Measurements from ENCODE around the gene ATL3.
"Not testable (repeated sequence)": the region's sequence is repeated elsewhere in the genome, so short reads cannot be mapped to it uniquely, and the experiment has no call there.

ATL3 gene

GRCh38 chr11:63680834-63681320 lies 9.7 kb upstream of the ATL3 start:
- DNase-seq = no peak

DNA sequence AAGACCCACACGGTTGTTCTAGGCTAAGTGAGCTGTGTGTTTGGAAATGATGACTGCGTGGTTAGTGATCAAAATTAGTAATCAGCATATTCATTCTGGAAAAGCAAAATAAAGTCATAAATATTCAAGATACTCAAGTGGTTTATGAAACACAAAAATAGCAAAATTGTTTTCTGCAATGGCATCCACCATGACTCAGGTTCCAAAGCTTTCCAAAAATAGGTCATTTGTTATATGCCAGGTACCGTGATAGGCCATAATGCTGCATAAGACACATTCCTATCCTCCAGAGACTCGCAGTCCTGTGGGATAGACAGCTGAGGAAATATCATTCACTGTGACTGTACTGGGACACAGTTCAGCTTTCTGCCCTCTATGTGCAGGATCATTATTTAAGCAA lies 2.4 kb upstream of the ATL3 start:
- no peak for DNase-seq

- no peak for DNase-seq
Observed at GRCh38 chr11:63672936-63673539, 1.9 kb upstream of the ATL3 start.

GRCh38 chr11:63672156-63672463 lies 934 bp upstream of the ATL3 start:
- DNase-seq = no peak

DNA sequence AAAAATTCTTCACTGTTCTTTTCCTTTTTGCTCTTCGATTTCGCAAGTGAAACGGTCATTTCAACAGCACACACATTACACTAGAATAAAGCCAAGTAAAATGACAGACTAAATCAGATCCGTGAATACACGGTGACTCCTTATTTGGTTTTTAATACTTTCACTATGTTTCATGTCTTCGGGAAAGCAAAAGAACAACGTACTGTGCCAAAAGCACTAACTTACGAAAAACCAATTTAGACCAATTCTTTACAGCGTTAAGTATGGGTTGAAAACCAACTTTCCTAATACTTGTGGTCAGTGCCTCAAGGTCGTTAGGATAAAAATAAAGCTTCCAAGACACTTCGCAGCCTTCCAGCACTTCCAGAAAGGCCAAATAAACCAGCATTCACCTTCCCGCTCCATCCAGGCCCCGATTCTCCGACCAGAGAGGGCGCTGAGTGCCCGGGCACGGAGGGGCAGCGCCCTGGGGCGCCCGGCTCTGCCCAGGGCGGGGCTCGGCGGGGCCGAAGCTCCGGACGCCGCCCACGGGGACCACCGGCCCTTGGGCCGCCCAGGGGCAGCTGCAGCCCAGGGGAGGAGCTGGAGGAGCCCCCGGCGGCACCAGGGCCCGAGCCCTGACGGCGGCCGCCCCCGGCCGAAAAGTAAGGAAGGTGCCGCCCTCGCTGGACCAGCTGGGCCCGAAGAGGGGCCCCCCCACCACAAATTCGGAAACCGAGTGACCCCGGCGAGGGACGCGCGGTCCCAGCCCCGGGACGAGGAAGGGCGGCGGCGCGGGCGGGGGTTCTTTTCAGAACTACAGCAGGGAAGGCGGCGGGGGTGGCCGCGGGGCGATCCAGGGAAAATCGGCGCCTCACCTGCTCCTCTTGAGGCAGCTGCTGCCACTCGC lies 499 bp downstream of the ATL3 start:
- no peak for DNase-seq

- no peak for DNase-seq
Observed at GRCh38 chr11:63670096-63670432, 1.1 kb downstream of the ATL3 start.

GRCh38 chr11:63667995-63668795 lies 3.0 kb downstream of the ATL3 start:
- DNase-seq = no peak

DNA sequence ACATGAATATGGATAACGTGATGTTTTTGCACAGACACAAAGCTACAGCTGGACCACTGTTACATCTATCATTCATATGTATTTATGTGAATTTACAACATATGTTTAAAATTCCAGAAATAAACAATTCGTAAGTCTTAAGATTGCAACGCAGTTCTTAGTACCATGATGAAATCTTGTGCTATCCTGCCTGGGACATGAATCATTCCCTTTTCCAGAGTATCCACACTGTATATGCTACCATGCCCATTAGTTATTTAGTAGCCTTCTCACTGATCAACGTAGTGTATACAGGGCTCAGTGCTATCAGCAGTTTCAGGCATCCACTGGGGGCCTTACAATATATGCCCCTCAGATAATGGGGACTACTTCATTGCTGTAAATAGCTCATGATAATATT lies 4.3 kb downstream of the ATL3 start:
- DNase-seq = no peak

DNA sequence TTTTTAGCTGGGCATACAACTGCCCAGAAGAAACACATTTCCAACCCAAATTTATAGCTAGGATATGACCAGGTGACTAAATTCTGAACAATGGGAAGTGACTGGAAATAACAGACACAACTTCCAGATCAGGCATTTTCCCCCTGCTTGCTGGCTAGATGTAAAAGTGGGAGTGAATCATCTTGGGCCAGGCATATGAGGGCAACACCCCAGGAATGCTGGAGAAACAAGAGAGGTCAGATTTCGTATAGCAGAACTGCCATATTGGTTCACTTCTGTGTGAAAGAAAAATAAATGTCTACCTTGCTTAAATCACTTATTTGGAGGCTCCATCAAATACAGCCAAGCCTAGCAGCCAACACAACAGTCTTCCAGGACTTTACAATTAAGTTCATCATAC lies 7.4 kb downstream of the ATL3 start:
- no peak for DNase-seq

DNA sequence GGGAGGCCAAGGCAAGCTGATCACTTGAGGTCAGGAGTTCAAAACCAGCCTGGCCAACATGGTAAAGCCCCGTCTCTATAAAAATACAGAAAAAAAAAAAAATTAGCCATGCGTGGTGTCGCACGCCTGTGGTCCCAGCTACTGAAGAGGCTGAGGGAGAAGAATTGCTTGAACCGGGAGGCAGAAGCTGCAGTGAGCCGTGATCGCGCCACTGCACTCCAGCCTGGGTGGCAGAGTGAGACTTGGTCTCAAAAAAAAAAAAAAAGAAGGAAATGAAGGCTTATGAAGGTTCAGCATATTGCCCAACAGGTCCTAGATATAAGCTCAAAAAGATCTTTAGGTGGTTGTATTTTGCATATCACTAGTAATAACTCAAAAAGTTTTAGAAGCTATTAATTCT lies 10.2 kb downstream of the ATL3 start:
- DNase-seq = no peak

GRCh38 chr11:63652671-63653070 lies 18.5 kb downstream of the ATL3 start:
- no peak for DNase-seq

- DNase-seq = no peak
Observed at GRCh38 chr11:63643205-63643604, 28.0 kb downstream of the ATL3 start.

GRCh38 chr11:63641727-63642126 lies 29.4 kb downstream of the ATL3 start:
- no peak for DNase-seq

- DNase-seq = peak; percentile 4
Observed at GRCh38 chr11:63639199-63639832, 31.9 kb downstream of the ATL3 start.

DNA sequence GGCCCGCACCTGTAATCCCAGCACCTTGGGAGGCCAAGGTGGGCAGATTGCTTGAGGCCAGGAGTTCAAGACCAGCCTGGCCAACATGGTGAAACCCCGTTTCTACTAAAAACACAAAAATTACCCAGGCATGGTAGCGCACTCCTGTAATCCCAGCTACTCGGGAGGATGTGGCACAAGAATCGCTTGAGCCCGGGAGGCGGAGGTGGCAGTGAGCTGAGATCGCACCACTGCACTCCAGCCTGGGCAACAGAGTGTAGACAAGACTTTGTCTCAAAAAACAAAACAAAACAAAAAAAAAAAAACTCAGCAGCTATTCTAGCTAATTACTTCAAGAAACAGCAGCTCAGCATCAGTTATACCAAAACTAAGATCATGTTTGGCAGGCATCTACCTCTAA lies 32.7 kb downstream of the ATL3 start:
- not testable (repeated sequence) for DNase-seq

DNA sequence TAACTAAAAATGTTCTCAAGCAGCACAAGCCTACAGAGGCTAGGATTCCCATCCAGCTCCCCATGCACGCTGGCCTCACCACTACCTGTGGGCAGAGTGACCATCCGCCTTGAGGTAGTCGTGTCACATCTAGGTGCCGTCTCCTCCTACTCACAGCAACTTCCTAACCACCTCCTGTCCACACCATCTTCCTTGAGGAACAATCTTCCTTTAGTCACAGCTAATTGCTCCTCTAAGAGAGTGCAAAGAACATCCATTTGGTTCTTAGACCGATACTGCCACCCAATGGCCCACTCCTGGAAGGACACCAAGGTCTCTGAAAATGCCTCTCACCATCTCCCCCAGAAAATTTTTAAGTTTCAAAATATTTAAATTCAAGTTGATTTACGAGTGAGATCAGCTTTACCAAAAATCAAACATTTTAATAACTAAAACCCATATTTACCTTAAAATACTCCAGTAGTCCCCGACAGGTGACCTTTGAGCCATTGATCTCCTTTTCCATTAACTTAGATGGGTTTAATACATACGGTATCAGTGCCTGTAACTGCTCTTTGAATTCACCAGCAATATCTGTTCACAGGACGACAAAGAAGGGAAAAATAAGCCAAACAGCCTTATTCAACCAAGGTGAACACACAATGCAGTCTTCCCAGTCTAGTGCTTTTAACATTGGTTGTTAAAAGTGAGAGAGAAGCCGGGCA lies 35.3 kb downstream of the ATL3 start:
- DNase-seq = peak; percentile 77

DNA sequence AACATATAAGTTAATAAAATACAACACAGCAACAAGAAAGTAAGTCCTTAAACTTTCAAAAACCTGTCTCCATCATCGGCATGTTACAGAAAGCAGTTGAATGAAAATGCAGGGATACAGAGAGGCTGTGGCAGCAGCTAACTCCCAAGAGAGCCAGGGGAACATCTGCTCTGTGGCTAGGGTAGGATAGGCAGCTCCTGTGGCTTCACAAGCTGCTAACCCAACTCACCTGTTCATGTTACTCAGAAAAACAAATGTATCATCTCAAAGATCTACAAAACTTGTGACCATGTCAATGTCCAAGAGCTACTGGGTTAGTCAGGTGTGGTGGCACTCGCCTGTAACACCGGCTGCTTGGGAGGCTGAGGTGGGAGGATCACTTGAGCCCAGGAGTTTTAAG lies 41.8 kb downstream of the ATL3 start:
- peak; percentile 93 for DNase-seq

DNA sequence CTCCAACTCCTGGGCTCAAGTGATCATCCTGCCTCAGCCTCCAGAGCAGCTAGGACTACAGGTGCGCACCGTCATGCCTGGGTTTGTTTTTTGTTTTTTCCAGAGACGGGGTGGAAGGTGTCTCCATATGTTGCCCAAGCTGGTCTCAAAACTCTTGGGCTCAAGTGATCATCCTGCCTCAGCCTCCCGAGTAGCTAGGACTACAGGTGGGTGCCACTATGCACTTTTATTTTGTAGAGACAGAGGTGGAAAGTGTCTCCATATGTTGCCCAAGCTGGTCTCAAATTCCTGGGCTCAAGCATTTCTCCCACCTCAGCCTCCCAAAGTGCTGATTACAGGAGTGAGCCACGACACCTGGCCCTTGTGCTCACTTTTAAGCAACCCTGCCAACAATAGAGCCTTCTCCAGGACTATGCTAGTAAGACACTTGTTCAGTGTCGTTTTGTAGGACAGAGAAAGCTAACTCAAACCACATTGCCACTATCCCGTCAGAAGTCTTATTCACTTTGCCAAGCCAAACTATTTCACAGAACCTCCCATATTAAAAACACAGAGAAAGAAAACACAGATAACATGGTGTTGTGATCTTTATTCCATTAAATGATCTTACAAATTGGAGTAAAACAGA lies 47.5 kb downstream of the ATL3 start:
- DNase-seq = peak; percentile 91

DNA sequence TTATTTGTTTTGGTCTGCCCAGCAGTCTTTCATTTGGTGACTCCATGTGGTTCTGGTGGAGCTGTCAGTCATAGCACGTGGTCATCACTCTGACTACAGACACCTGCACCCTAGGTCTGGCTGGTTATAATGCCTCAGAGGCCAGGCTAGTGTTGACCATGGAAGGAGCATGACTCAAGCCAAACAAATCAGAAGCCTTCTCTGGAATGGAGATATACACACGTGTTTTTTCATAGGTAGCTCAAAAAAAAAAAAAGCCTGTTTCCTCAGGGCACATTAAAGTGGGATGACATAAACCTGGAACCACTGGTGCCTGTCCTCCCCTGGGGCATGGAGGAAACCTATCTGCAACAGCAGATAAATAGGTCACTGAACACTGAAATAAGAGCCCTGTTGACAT lies 48.9 kb downstream of the ATL3 start:
- DNase-seq = peak; percentile 68

- DNase-seq = no peak
Observed at GRCh38 chr11:63621071-63621470, 50.1 kb downstream of the ATL3 start.

DNA sequence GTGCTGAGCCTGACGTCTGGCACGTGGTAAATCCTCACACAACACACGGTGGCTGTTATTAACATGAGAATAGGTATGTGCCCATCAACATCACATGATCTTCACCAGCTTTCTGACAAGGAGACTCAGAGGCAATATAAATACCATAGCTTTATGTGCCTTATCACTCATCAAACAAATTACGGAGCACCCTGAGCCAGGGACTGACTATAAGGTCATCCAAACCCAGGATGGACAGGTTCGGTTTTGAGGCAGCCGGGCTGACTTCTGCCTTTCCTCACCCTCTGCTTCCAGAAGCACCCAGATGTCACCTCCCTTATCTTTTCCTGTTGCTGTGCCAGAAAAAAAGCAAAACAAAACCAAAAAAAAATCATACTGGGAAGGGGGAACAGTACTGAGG lies 51.2 kb downstream of the ATL3 start:
- no peak for DNase-seq

DNA sequence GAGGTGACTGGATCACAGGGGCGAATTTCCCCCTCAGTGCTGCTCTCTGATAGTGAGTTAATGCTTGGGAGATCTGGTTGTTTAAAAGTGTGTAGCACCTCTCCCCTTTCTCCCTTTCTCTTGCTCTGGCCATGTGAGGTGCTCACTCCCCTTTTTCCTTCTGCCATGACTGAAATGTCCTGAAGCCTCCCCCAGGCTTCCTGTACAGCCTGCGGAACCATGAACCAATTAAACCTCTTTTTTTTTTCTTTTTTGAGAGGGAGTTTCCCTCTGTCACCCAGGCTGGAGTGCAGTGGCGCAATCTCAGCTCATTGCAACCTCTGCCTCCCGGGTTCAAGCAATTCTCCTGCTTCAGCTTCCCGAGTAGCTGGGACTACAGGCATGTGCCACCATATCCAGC lies 53.5 kb downstream of the ATL3 start:
- not testable (repeated sequence) for DNase-seq

All from NCI-H2171 treated with DMSO at 0.1 percent for 48 hours (cell line).